Testis (tissue), 2 donors: ENCODE data around the gene HPGDS.

Experiments used
- CTCF ChIP-seq, 3 experiments: fragments of 450-650 bp in 2 of 3; fragments of 200-600 bp in 1 of 3; sonication (generic) in 1 of 3; IDR thresholded peaks; one replicate each; pipeline ENCODE4 v1.5.1; 2016 to 2019; ENCODE audit warnings: antibody characterized with exemption in 3 of 3, mild to moderate bottlenecking in 2 of 3, moderate library complexity in 1 of 3
- POLR2A ChIP-seq: fragments of 450-650 bp; IDR thresholded peaks from one replicate; pipeline ENCODE4 v1.6.1; 2017; ENCODE audit warnings: antibody characterized with exemption, mild to moderate bottlenecking, moderate library complexity

DNA sequence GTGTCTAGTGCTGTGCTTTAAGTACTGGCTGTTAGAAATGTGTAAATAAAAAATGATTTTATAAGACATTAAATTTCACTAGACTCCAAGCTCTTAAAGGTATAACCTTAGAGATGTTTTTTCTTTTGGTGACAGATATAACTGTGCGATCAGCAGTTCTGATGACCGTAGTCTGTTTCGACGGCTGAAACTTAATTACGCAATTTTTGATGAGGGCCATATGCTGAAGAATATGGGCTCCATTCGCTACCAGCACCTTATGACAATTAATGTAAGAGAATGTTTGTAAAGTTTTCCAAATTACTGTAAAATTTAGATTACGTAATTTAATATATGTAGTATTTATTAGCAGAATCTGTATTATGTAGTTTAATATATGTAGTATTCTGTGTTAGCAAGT is 66.4 kb downstream of the HPGDS start:
- TF ChIP-seq CTCF (IDR thresholded peaks at IDR 0.05) (no peak), POLR2A (no peak)
